NCI-H748 (cell line): Measurements from ENCODE around the gene TUB.

Source experiments
- DNase-seq: peaks from one replicate; lab custom pipeline; 2025; ENCODE audit not compliant: unreplicated experiment; lab: John Stamatoyannopoulos, UW

The TUB gene

GRCh38 chr11:8043756-8044155 lies 37.3 kb upstream of the TUB start:
- DNase-seq = no peak

- DNase-seq = no peak
These were observed 35.2 kb upstream of the TUB start for GRCh38 chr11:8045839-8046238.

- DNase-seq = no peak
These were observed 33.6 kb upstream of the TUB start for GRCh38 chr11:8047382-8047781.

GRCh38 chr11:8049084-8049483 lies 31.9 kb upstream of the TUB start:
- DNase-seq = no peak

- DNase-seq = no peak
These were observed 25.7 kb upstream of the TUB start for GRCh38 chr11:8055091-8055835.

GRCh38 chr11:8055836-8056526 lies 25.0 kb upstream of the TUB start:
- DNase-seq = no peak

- DNase-seq = no peak
These were observed 24.1 kb upstream of the TUB start for GRCh38 chr11:8056810-8057463.

GRCh38 chr11:8058216-8058615 lies 22.8 kb upstream of the TUB start:
- no peak for DNase-seq

GRCh38 chr11:8059030-8059429 lies 22.0 kb upstream of the TUB start:
- no peak for DNase-seq

GRCh38 chr11:8059571-8060011 lies 21.4 kb upstream of the TUB start:
- no peak for DNase-seq

- no peak for DNase-seq
These were observed 20.8 kb upstream of the TUB start for GRCh38 chr11:8060146-8060719.

- no peak for DNase-seq
These were observed 20.0 kb upstream of the TUB start for GRCh38 chr11:8060801-8061554.

GRCh38 chr11:8061555-8062428 lies 19.2 kb upstream of the TUB start:
- no peak for DNase-seq

GRCh38 chr11:8062781-8063257 lies 18.2 kb upstream of the TUB start:
- no peak for DNase-seq

GRCh38 chr11:8063324-8063723 lies 17.7 kb upstream of the TUB start:
- DNase-seq = no peak

- DNase-seq = no peak
These were observed 16.0 kb upstream of the TUB start for GRCh38 chr11:8065031-8065430.

GRCh38 chr11:8066036-8066910 lies 14.7 kb upstream of the TUB start:
- no peak for DNase-seq

GRCh38 chr11:8066911-8067455 lies 14.0 kb upstream of the TUB start:
- no peak for DNase-seq

GRCh38 chr11:8067567-8067928 lies 13.5 kb upstream of the TUB start:
- DNase-seq = no peak
